ENCODE data around the gene SLC25A24. TPM values are rescaled to one million over a fixed set of nuclear protein-coding genes. Genes with fewer than 3 reads are reported as not detected.

SLC25A24 gene
- total RNA-seq, 4 donors from 2014 or later = 11.8 to 35.7 (median 28.8) TPM

DNA sequence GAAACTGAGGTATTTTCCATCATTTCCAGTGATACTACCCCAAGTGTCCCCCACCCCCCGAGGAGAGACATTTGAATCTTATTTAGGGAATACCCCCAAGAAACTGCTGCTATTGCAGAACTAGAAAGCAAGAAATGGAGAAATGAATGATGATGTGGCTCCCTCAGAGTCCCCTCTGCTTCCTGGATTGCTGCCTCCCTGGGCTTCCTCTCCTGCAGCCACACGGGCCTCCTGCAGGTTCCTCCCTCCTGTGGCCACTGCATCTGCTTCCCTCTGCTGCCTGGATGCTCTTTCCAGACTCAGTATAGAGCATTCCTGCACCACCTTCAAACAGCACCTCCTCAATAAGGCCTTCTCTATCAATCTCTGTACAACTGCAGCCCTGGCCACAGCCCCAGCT is 69.3 kb downstream of the SLC25A24 start:
- no peak for TF ChIP-seq POLR2A (IDR thresholded peaks at IDR 0.05)
- TF ChIP-seq, protein P1, sequence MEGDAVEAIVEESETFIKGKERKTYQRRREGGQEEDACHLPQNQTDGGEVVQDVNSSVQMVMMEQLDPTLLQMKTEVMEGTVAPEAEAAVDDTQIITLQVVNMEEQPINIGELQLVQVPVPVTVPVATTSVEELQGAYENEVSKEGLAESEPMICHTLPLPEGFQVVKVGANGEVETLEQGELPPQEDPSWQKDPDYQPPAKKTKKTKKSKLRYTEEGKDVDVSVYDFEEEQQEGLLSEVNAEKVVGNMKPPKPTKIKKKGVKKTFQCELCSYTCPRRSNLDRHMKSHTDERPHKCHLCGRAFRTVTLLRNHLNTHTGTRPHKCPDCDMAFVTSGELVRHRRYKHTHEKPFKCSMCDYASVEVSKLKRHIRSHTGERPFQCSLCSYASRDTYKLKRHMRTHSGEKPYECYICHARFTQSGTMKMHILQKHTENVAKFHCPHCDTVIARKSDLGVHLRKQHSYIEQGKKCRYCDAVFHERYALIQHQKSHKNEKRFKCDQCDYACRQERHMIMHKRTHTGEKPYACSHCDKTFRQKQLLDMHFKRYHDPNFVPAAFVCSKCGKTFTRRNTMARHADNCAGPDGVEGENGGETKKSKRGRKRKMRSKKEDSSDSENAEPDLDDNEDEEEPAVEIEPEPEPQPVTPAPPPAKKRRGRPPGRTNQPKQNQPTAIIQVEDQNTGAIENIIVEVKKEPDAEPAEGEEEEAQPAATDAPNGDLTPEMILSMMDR (IDR thresholded peaks at IDR 0.05) = no peak
- WGBS, 2 donors = 31 to 46% methylated on average over 2 of the region's 2 CpGs

DNA sequence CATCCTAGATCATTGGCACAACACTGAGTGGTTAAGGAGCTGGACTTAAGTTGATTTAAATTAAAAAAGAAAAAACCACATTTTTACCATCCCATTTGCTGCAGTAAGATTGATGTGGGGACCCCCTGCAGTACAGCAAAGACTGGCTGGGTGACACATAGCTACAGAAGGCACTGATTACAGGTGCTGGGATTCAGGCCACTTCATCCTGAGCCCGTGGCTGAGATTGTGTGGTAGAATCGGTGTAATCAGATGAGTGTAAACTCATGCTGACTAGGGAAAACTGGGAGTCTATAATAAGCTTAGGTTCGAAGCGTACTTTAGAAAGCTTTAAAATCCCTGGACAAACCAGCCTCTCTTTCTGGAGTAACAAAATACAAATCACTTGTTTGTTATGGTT is 70.1 kb downstream of the SLC25A24 start:
- H3K4me1 ChIP-seq = peaks cover 0 to 5% (median 0%) of the 10 kb centered on the region in 3 donors
- H3K36me3 ChIP-seq = peaks cover 0 to 21% (median 0%) of the 10 kb centered on the region in 3 donors
- 77 to 80% methylated on average over 4 of the region's 4 CpGs for WGBS, 2 donors
- no peak for TF ChIP-seq POLR2A (IDR thresholded peaks at IDR 0.05)
- TF ChIP-seq, protein P1 (IDR thresholded peaks at IDR 0.05) = no peak
- no peak for DNase-seq
- no peaks in the 10 kb centered on the region for H3K27me3 ChIP-seq
- no peak overlapping the region for H3K27ac ChIP-seq
- intact Hi-C loops (cut with DNase I) = no loop called here
- H3K4me3 ChIP-seq = no peak overlapping the region
- peaks cover 0 to 7% (median 0%) of the 10 kb centered on the region in 3 donors for H3K9me3 ChIP-seq

More for the DNA sequence above, 69.3 kb downstream of the SLC25A24 start:
- H3K4me1 ChIP-seq = peaks cover 0 to under 1% (median 0%) of the 10 kb centered on the region in 3 donors
- peaks cover 0 to 26% (median 0%) of the 10 kb centered on the region in 3 donors for H3K36me3 ChIP-seq
- H3K9me3 ChIP-seq = peaks cover 0 to 7% (median 0%) of the 10 kb centered on the region in 3 donors
- no peak for DNase-seq
- no peak overlapping the region for H3K4me3 ChIP-seq
- intact Hi-C loops (cut with DNase I) = no loop called here
- H3K27ac ChIP-seq = no peak overlapping the region
- no peaks in the 10 kb centered on the region for H3K27me3 ChIP-seq

DNA sequence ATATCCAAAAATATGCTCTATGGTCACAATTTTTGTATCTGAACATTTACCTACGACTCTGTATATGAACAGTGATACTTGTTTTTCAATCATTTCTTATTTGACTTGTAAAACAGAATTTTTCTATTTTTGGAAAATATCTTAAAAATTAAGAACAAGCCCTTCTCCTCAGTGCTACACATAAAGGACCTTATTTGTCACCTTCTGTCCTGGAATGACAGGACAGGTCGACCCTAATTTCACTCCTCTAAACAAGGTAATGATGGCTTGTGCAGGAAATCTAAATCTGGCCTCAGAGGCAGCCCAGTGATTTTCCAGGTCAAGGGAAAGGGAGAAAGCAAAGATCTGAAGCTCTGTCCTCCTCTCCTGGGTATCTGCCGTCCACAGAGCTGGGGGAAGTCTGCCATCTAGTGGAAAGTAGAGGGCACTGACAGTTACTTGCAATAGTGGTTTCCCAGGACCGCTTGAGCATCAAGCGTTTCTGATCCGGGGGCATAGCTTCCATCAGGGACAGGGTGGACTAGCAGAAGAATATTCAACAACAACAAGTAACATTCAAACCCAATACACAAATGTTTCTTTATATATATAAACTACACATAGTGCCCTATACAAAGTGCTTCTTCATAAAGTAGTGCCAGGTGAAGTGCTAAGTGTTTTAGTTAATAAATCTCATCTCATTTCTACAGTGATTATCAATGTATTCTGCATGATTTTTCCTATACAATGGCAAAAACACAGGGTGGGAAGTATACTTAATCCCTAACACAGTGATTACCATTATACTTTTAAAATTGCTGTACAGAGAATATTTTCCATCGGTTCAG is 74.6 kb downstream of the SLC25A24 start:
- WGBS, 2 donors = 4 to 8% methylated on average over 6 to 7 of the region's 7 CpGs
- Histone ChIP-seq H3K4me3 (no peak overlapping the region), H3K27me3 (no peaks in the 10 kb centered on the region), H3K36me3 (no peaks in the 10 kb centered on the region), H3K9me3 (no peaks in the 10 kb centered on the region), H3K27ac (no peak overlapping the region), H3K4me1 (peaks cover 0 to 5% (median 0%) of the 10 kb centered on the region in 3 donors)
- no peak for DNase-seq
- intact Hi-C loops (cut with DNase I) = loop anchor here (2.0 kb wide), 1 partner anchor 343 kb away; no protein-coding TSS in a partner anchor
- TF ChIP-seq, protein P1 (IDR thresholded peaks at IDR 0.05) = peak; percentile 89 to 95 (median 92)
- TF ChIP-seq POLR2A (IDR thresholded peaks at IDR 0.05) = no peak

DNA sequence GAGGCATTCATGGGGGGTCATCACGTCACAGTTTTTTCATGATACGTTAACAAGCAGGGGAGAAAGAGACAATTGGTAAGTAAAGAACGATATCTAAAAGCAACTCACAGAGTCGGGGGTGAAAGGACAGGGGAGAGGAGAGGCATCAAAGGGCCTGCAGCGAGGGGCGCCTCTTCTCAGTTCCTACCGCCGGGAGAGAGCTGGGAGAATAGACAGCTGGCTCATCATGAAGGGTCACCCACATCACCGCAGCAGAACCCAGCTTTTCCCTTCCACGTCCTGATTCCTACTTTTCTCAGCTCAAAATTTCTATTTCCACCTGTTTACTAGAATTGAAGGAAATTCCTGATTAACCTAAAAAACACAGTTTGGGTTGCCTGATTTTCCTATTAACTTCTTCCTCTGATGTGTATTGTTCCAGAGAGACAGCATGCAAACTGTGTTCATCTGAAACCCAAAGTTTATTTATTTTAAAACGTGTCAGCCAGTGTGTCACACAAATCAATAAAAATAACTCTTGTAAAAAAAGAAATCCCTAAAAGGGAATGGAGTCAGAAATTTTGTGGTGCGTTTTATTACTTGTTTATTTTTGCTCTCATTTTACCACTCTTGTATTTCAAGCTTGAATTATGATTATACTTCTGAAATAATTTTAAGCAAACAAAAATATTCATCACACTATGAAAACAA is 75.4 kb downstream of the SLC25A24 start:
- Histone ChIP-seq H3K27me3 (no peaks in the 10 kb centered on the region), H3K4me3 (no peak overlapping the region), H3K27ac (no peak overlapping the region), H3K4me1 (peaks cover 0 to 5% (median 0%) of the 10 kb centered on the region in 3 donors), H3K9me3 (no peaks in the 10 kb centered on the region), H3K36me3 (no peaks in the 10 kb centered on the region)
- no peak for DNase-seq
- intact Hi-C loops (cut with DNase I) = loop anchor here (2.0 kb wide), 1 partner anchor 342 kb away; no protein-coding TSS in a partner anchor
- TF ChIP-seq, protein P1 (IDR thresholded peaks at IDR 0.05) = no peak
- TF ChIP-seq POLR2A (IDR thresholded peaks at IDR 0.05) = no peak
- 82% methylated on average over 11 to 12 of the region's 12 CpGs for WGBS, 2 donors

DNA sequence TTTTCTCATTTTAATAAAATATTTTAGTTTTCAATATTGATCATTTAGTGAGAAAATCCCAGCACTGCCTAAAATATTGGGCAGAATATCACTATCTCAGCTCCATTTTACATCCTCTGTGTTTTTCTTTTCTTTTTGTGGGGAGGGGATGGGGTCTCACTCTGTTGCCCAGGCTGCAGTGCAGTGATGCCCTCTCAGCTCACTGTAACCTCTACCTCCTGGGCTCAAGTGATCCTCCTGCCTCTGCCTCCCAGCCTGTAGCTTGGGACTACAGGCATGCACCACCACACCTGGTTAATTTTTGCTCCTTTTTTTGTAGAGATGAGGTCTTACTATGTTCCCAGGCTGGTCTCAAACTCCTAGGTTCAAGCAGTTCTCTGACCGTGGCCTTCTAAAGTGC is 76.1 kb downstream of the SLC25A24 start:
- 90 to 100% methylated on average over 1 of the region's 1 CpG for WGBS, 2 donors
- Histone ChIP-seq H3K4me3 (no peak overlapping the region), H3K27ac (no peak overlapping the region), H3K36me3 (no peaks in the 10 kb centered on the region), H3K4me1 (peaks cover 0 to 5% (median 0%) of the 10 kb centered on the region in 3 donors), H3K9me3 (no peaks in the 10 kb centered on the region), H3K27me3 (no peaks in the 10 kb centered on the region)
- no peak for DNase-seq
- TF ChIP-seq POLR2A (IDR thresholded peaks at IDR 0.05) = no peak
- TF ChIP-seq, protein P1 (IDR thresholded peaks at IDR 0.05) = no peak
- intact Hi-C loops (cut with DNase I) = loop anchor here (2.0 kb wide), 1 partner anchor 341 kb away; no protein-coding TSS in a partner anchor
